Testis (tissue), 2 donors: ENCODE data around the gene WDR5B.

Experiments used
- POLR2A ChIP-seq: fragments of 450-650 bp; IDR thresholded peaks from one replicate; pipeline ENCODE4 v1.6.1; 2017; ENCODE audit warnings: antibody characterized with exemption, mild to moderate bottlenecking, moderate library complexity
- TF ChIP-seq, protein P1 (sequence below), 3 experiments: fragments of 450-650 bp in 2 of 3; fragments of 200-600 bp in 1 of 3; sonication (generic) in 1 of 3; IDR thresholded peaks; one replicate each; pipeline ENCODE4 v1.5.1; 2016 to 2019; ENCODE audit warnings: antibody characterized with exemption in 3 of 3, mild to moderate bottlenecking in 2 of 3, moderate library complexity in 1 of 3

DNA sequence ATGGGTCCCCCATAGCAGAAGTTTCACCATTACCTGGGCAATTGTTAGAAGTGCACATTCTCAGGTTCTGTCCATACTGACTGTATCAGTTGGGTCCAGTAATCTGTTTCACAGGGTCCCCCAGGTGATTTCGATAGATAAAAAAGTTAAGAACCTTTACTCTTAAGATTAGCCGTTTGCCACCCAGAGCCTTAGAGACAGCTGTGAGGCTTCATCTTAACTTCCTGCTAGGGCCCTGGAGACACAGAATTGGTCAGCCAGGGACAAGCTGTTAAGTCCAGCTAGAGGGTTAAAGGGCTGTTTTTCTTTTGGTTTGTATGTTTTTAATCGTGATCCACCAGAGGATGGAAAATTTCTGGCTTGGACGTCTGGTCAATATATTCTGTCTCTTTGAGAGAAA lies 25.2 kb downstream of the WDR5B start:
- TF ChIP-seq, protein P1, sequence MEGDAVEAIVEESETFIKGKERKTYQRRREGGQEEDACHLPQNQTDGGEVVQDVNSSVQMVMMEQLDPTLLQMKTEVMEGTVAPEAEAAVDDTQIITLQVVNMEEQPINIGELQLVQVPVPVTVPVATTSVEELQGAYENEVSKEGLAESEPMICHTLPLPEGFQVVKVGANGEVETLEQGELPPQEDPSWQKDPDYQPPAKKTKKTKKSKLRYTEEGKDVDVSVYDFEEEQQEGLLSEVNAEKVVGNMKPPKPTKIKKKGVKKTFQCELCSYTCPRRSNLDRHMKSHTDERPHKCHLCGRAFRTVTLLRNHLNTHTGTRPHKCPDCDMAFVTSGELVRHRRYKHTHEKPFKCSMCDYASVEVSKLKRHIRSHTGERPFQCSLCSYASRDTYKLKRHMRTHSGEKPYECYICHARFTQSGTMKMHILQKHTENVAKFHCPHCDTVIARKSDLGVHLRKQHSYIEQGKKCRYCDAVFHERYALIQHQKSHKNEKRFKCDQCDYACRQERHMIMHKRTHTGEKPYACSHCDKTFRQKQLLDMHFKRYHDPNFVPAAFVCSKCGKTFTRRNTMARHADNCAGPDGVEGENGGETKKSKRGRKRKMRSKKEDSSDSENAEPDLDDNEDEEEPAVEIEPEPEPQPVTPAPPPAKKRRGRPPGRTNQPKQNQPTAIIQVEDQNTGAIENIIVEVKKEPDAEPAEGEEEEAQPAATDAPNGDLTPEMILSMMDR (IDR thresholded peaks at IDR 0.05), result no peak
- no peak for TF ChIP-seq POLR2A
